Type B pancreatic cell (in vitro differentiated cells): ENCODE measurements around the gene GUCD1. TPM values are rescaled to one million over a fixed set of nuclear protein-coding genes. Genes with fewer than 3 reads are reported as not detected.
"Not testable (repeated sequence)": the region's sequence is repeated elsewhere in the genome, so short reads cannot be mapped to it uniquely, and the experiment has no call there.

Experiments used
- DNase-seq: peaks from one replicate; pipeline ENCODE4 v3.0.0; 2021; ENCODE audit warnings: mixed read lengths; ENCODE audit not compliant: unreplicated experiment; ENCODE audit errors: extremely low spot score
- H3K27ac Mint-ChIP-seq: 2 replicates; pipeline ENCODE4 v1.8.0; 2021; ENCODE audit warnings: mild to moderate bottlenecking, mixed read lengths
- H3K27me3 Mint-ChIP-seq: 2 replicates; pipeline ENCODE4 v1.8.0; 2021; ENCODE audit warnings: mixed read lengths
- H3K36me3 Mint-ChIP-seq: 2 replicates; pipeline ENCODE4 v1.8.0; 2021; ENCODE audit warnings: mixed read lengths
- H3K4me1 Mint-ChIP-seq: one replicate; pipeline ENCODE4 v1.8.0; 2021; ENCODE audit warnings: mixed read lengths; ENCODE audit not compliant: unreplicated experiment
- H3K4me3 Mint-ChIP-seq: 2 replicates; pipeline ENCODE4 v1.8.0; 2021; ENCODE audit warnings: mild to moderate bottlenecking, mixed read lengths
- H3K9me3 Mint-ChIP-seq: 2 replicates; pipeline ENCODE4 v1.8.0; 2021; ENCODE audit warnings: mixed read lengths
- long read RNA-seq: library from polyadenylated mRNA; unstranded; transcript quantifications from one replicate; pipeline ENCODE4 v2.0.0, GENCODE V29; 2020
- total RNA-seq: library from RNA; stranded (reverse); gene quantifications from 2 replicates; pipeline ENCODE4 v1.2.1, GENCODE V29; 2021; ENCODE audit warnings: low replicate concordance
- TF ChIP-seq, protein P1 (sequence below): fragments of 200-600 bp; sonication (generic); conservative IDR thresholded peaks from 2 replicates; pipeline ENCODE4 v1.5.0; 2021; ENCODE audit warnings: antibody characterized with exemption, mild to moderate bottlenecking

The GUCD1 gene
- total RNA-seq = 81.8 and 98.0 TPM in 2 replicates
- long read RNA-seq, partial matches to known transcripts = 3 of 28 reads
- long read RNA-seq, other reads (novel, unspliced or antisense) = 21 of 28 reads

DNA sequence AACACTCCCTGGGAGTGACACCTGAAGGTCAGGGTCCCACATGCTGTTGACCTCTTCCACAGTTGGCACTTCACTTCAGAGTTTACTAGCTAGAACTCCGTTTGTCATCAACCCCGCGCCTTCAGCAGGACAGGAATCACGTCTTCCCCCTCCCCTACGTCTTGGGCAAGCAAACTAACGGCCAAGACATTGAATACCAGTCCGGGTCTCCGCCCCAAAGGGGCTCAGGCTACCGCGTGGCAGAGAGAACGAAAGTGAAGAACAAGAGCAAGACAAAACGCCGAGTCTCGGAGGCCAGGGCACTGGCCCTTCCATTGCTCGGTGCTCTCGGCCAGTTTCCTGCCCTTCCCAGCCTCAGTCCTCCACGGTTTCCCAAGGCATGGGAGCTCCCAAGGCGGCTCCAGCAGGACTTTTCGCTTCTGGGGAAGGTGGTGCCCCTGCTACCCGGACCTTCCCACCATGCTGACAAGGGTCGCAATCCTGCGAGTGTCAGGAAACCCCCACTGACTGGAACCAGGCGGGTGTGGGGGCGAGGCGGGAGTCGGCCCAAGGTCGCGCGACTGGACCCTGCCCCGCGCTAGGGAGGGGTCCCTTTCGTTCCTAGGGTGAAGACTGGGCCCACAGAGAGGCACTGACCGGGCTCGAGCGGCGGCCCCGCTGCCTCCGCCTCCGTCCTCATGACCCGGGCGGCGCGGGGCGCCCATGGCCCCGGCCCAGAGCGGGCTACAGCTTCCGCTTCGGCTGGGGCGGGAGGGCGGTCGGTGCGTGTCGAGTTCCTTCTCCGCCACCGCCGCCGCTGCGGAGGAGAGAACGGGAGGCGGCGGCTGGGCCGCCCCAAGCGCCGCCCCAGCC is at the start of gene GUCD1:
GUCD1 (minus strand) TSS at position 826 of the 852 bp plus-strand sequence; CDS start at position 679, 147 bp downstream.
- TF ChIP-seq, protein P1, sequence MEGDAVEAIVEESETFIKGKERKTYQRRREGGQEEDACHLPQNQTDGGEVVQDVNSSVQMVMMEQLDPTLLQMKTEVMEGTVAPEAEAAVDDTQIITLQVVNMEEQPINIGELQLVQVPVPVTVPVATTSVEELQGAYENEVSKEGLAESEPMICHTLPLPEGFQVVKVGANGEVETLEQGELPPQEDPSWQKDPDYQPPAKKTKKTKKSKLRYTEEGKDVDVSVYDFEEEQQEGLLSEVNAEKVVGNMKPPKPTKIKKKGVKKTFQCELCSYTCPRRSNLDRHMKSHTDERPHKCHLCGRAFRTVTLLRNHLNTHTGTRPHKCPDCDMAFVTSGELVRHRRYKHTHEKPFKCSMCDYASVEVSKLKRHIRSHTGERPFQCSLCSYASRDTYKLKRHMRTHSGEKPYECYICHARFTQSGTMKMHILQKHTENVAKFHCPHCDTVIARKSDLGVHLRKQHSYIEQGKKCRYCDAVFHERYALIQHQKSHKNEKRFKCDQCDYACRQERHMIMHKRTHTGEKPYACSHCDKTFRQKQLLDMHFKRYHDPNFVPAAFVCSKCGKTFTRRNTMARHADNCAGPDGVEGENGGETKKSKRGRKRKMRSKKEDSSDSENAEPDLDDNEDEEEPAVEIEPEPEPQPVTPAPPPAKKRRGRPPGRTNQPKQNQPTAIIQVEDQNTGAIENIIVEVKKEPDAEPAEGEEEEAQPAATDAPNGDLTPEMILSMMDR = no peak
- no peak for DNase-seq
- peak within 1 kb of the TSS; percentile 100 for H3K4me3 Mint-ChIP-seq
- no peaks in the 10 kb centered on the region for H3K9me3 Mint-ChIP-seq
- peak within 1 kb of the TSS; percentile 99 for H3K27ac Mint-ChIP-seq
- H3K4me1 Mint-ChIP-seq = peaks cover 35% of the 10 kb centered on the region
- peaks cover 13% of the 10 kb centered on the region for H3K36me3 Mint-ChIP-seq
- H3K27me3 Mint-ChIP-seq = no peaks in the 10 kb centered on the region

DNA sequence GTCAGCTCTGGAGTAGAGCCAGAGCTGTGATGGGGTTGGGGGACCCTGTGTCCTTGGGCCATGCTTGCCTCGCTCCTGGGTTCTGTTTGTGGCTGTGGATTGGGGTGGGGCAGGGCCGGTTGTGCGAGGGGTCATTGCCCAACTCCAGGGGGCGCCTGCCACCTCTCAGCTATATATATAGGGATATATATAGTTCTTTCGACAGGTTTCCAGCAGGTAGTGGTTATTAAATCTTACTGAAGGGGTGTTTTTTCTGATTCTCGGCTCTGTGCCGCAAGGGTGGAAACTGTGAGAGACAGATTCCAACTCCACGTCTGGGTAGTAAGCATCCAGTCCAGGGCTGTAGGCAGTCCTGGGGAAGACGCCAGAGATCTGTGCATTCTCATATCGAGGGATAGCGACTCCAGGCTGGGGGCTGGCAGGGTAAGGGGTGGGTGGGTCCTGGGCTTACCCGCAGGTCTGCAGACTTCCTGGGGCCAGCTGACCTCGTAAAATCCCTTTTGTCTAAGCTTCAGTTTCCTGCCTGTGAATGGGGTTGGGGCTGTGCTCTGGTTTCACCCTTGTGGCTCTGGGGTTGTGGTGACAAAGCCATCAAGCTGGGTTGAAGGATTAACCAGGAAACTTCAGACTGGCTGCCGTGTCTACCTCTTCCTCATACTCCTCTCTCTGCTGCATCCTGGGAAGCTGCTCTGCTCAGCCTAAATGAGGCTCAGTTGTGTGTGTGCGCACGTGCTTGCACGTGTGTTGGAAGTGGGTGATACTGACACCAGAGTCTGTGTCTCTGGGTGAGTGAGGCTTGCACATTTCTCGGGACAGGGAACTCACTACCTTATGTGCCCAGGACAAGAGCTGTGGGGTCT is 49.1 kb upstream of the GUCD1 start:
- H3K36me3 Mint-ChIP-seq, H3K27me3 Mint-ChIP-seq, DNase-seq, H3K9me3 Mint-ChIP-seq: not testable (repeated sequence)
- peak overlapping the region; percentile 51 for H3K4me3 Mint-ChIP-seq
- TF ChIP-seq, protein P1 = peak; percentile 49
- peaks cover 13% of the 10 kb centered on the region for H3K4me1 Mint-ChIP-seq
- H3K27ac Mint-ChIP-seq = peak overlapping the region; percentile 46

DNA sequence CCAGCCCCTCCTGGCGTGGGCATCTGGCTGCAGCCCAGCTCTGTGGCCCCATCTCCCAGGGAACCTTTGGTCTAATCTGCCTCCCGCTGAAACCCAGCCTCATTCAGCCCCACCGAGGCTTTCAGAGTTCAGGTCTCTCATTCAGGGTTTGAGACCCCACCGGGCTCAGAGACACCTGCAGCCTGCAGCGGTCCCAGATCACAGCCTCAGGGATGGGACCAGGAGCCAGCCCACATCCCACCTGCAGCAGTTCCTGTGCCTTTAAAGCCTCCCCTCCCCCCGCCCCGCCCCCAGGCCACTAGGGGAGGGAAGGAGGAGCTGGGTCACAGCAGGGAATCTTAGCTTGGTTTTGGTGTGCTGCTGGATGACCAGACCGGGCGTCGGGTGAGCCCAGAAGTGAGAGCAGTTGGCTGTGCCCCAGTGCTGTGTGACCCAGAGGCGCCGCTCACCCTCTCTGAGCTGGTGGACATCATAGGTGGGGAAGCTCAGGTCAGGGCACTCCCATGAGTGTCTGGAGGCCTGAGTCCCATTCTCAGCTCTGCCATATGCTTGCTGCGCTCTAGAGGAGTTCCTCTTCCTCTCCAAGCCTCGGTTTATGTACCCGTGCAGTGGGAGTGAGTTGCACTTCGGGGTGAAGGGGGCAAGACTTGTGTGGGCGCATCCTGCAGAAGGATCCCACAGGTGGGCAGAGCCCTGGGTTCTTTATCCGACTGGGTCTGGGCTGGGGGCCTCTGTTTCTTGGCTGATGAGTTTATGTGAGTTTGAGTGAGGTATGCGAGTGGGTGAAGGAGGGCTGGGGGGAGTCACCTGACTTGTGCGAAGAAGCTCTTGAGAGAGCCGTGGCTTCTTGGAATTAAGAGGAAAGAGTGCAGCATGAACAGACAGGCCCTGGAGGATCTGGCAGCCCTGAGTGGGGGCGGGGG is 48.2 kb upstream of the GUCD1 start, which contains the start of gene GGT1:
GGT1 (plus strand) TSS at position 347 of the 923 bp plus-strand sequence. CDS start 7,889 bp downstream, outside the sequence.
- H3K4me1 Mint-ChIP-seq = peaks cover 13% of the 10 kb centered on the region

DNA sequence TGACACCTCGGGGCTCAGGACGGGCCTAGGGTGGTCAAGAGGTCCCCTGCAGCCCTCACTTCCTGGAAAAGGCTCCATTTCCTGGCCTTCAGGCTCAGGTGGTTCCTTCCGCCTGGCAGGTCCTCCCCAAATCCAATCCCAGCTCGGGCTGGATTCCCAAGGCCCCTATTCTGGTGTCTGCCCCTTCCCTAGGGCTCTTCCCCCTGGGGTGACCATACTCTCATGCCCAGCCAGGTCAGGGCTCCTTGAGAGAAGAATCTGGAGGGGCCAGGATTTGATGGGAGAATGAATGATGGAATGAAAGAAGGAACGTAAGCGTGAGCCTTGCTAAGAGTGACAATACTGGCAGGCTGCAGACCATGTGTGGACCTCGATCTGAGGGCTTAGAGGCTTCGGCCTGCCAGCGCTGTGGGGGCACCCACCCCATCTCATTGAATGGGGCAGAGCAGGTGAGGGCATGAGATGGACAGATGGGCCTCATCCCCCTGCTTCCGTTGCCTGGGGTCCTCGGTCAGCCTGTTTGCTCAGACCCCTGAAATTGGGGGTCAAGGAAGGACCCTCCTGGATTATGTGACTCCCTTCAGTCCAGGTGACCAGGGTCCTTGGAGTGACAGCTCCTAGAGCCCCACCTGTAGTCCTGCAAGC is 47.3 kb upstream of the GUCD1 start:
- not testable (repeated sequence) for DNase-seq, H3K27me3 Mint-ChIP-seq, H3K4me3 Mint-ChIP-seq, H3K36me3 Mint-ChIP-seq, H3K27ac Mint-ChIP-seq, H3K9me3 Mint-ChIP-seq
- H3K4me1 Mint-ChIP-seq = peaks cover 13% of the 10 kb centered on the region

More for the DNA sequence above, 48.2 kb upstream of the GUCD1 start, which contains the start of gene GGT1:
- DNase-seq, H3K27me3 Mint-ChIP-seq, H3K9me3 Mint-ChIP-seq, H3K36me3 Mint-ChIP-seq: not testable (repeated sequence)
- peak within 1 kb of the TSS; percentile 53 for H3K4me3 Mint-ChIP-seq
- H3K27ac Mint-ChIP-seq = peak within 1 kb of the TSS; percentile 46

DNA sequence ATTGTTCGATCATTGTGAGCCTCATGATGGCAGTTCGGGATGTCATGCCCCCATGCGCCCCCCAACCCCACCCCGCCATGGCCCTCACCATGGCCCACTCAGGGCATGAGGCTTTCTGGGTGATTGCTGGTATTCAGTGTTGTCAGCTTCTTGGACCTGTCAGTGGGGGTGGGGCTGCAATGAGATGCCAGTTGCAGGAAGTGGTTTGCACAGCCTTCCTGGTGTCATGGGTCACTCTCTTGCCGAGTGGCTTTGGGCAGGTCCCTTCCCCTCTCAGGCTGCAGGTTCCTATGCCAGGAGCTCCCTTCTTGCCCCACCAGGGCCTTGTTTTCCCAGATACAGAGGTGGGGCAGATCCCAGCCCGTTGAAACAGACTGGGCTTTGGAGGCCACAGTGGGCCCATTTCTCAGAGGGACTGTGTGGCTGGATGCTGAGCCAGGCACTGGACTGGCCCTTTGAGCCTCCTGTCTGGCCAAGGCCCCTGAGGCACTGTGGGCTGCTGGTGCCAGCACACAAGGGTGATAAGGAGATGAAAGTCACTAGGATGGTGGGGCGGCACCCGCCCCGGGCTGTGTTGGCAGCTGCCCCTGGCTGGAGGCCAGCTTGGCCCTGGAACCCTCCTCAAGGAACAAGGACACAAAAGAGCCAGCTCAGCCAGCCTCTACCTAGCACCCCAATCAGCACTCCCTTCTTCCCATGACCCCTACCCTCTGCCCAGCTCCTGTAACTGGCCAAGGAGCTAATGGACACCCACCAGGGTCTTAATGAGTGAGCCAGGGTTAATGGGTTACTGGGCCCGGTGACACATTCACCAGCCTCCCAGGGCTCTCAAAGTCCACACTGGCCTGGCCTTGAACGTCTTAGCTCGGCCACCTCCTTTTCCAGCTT is 46.5 kb upstream of the GUCD1 start:
- Mint-ChIP-seq H3K27me3 (no peaks in the 10 kb centered on the region), H3K9me3 (no peaks in the 10 kb centered on the region), H3K4me3 (no peak overlapping the region), H3K27ac (no peak overlapping the region), H3K36me3 (no peaks in the 10 kb centered on the region), H3K4me1 (peaks cover 13% of the 10 kb centered on the region)
- TF ChIP-seq, protein P1 = no peak
- DNase-seq = no peak

DNA sequence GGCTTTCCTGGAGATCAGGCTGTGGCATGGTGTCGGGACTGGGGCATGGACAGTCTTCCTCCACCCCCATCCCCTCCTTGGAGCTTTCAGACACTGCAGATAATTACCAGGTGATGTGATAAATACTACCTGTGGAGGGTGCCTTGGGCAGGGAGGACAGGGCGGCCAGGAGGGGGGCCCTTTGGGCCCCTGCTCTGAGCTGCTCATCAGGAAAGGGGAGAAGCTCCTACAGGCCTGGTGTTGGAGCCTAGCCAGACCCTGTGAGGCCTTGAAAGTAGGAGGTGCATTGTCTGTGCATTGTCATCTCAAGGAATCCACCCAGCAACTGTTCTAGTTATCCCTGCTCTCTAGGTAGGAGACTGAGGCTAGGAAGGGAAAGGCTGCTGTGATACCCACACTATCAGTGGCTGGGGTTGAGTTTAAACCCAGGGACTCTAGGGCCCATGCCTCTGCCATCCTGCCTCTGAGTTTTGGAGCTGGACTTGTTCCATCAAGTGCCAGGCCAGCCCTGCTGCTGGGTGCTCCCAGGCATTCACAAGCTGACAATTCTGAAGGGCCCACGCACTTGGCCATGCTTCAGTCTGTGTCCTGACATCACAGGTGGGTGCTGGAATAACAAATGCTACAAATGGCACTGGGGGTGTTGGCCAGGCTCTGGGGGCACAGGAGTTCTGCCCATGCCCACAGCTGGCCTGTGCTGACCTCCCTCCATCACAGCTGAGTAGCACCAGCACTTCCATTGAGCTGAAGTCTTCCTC is 45.2 kb upstream of the GUCD1 start:
- H3K36me3 Mint-ChIP-seq, DNase-seq, H3K9me3 Mint-ChIP-seq, H3K4me3 Mint-ChIP-seq, H3K27ac Mint-ChIP-seq, H3K27me3 Mint-ChIP-seq: not testable (repeated sequence)
- peaks cover 13% of the 10 kb centered on the region for H3K4me1 Mint-ChIP-seq
